Keratinocyte (primary cell): Measurements from ENCODE around the gene SLC38A6. TPM values are rescaled to one million over a fixed set of nuclear protein-coding genes. Genes with fewer than 3 reads are reported as not detected.

Source experiments
- DNase-seq: peaks from one replicate; pipeline ENCODE4 v3.0.0-alpha.2; 2011; ENCODE audit warnings: low read depth, missing footprints, low spot score
- FAIRE-seq: peaks from 2 replicates; lab custom pipeline; 2011; peaks lifted over from hg19 to GRCh38; lab: Jason Lieb, UNC
- H2AFZ ChIP-seq: 2 replicates; pipeline ENCODE4 v1.6.0; 2012; ENCODE audit warnings: low read length, control low read depth, inconsistent platforms; ENCODE audit not compliant: control insufficient read depth
- H3K27ac ChIP-seq: 2 replicates; pipeline ENCODE4 v1.5.1; 2011; ENCODE audit warnings: low read length; ENCODE audit not compliant: control insufficient read depth, insufficient read depth
- H3K27me3 ChIP-seq: 3 replicates; pipeline ENCODE4 v1.6.0; 2011; ENCODE audit warnings: low read length; ENCODE audit not compliant: control insufficient read depth, insufficient read depth; ENCODE audit errors: extremely low read depth
- H3K36me3 ChIP-seq, 2 experiments: 2 replicates in 1 of 2; 3 replicates in 1 of 2; pipeline ENCODE4 v1.5.1; 2011; ENCODE audit warnings: low read length in 2 of 2, mild to moderate bottlenecking in 1 of 2; ENCODE audit not compliant: control insufficient read depth in 2 of 2, insufficient read depth in 2 of 2; ENCODE audit errors: extremely low read depth in 1 of 2
- H3K4me1 ChIP-seq: 3 replicates; pipeline ENCODE4 v1.5.1; 2011; ENCODE audit warnings: low read length; ENCODE audit not compliant: control insufficient read depth, insufficient read depth; ENCODE audit errors: extremely low read depth
- H3K4me2 ChIP-seq: 3 replicates; pipeline ENCODE4 v1.6.0; 2011; ENCODE audit warnings: low read depth, low read length; ENCODE audit not compliant: control insufficient read depth, insufficient read depth; ENCODE audit errors: extremely low read depth
- H3K4me3 ChIP-seq, 3 experiments: fragments of 200-600 bp in 1 of 3; sonication (generic) in 1 of 3; 2 replicates in 2 of 3; 3 replicates in 1 of 3; pipeline ENCODE4 v1.5.1; 2011 to 2016; ENCODE audit warnings: low read length in 3 of 3, mild to moderate bottlenecking in 3 of 3, control low read depth in 2 of 3, inconsistent platforms in 1 of 3, low read depth in 1 of 3, mixed read lengths in 1 of 3, mixed run types in 1 of 3, moderate library complexity in 1 of 3; ENCODE audit not compliant: control insufficient read depth in 2 of 3, insufficient read depth in 2 of 3; ENCODE audit errors: extremely low read depth in 1 of 3
- H3K79me2 ChIP-seq: 2 replicates; pipeline ENCODE4 v1.6.0; 2012; ENCODE audit warnings: low read length; ENCODE audit not compliant: control insufficient read depth, insufficient read depth
- H3K9ac ChIP-seq: 3 replicates; pipeline ENCODE4 v1.6.0; 2011; ENCODE audit warnings: low read length; ENCODE audit not compliant: control insufficient read depth, insufficient read depth; ENCODE audit errors: extremely low read depth
- H3K9me1 ChIP-seq: 3 replicates; pipeline ENCODE4 v1.6.0; 2011; ENCODE audit warnings: low read length; ENCODE audit not compliant: control insufficient read depth, insufficient read depth; ENCODE audit errors: extremely low read depth
- H3K9me3 ChIP-seq: 2 replicates; pipeline ENCODE4 v1.5.1; 2012; ENCODE audit warnings: low read depth, low read length; ENCODE audit not compliant: control insufficient read depth
- H4K20me1 ChIP-seq: 3 replicates; pipeline ENCODE4 v1.6.0; 2011; ENCODE audit warnings: low read length; ENCODE audit not compliant: control insufficient read depth, insufficient read depth; ENCODE audit errors: extremely low read depth
- CTCF ChIP-seq, 3 experiments: IDR thresholded peaks in 1 of 3; conservative IDR thresholded peaks in 1 of 3; optimal IDR thresholded peaks in 1 of 3; 2 replicates in 2 of 3; 3 replicates in 1 of 3; pipeline versions ENCODE3 to v1.5.1; 2011; ENCODE audit warnings: low read length in 3 of 3, mild to moderate bottlenecking in 3 of 3, moderate library complexity in 2 of 3, control low read depth in 1 of 3, inconsistent platforms in 1 of 3; ENCODE audit not compliant: insufficient read depth in 2 of 3; ENCODE audit errors: extremely low read depth in 1 of 3
- EZH2 ChIP-seq: IDR thresholded peaks from one replicate; pipeline ENCODE4 v1.6.1; 2012; ENCODE audit warnings: inconsistent platforms, mild to moderate bottlenecking, low read length, moderate library complexity
- dilution Hi-C: fragments of 300-500 bp; cut with MboI; formaldehyde crosslinking; loops from one replicate; pipeline ENCODE4 v1.7.0; 2020; ENCODE audit warnings: low sequenced_read_pairs; ENCODE audit not compliant: extremely low pct_ligation_motif_present
- polyA plus RNA-seq, 5 experiments: library from polyadenylated mRNA; depleted of rRNA in 3 of 5; stranded (reverse) in 3 of 5; stranded (forward) in 1 of 5; unstranded in 1 of 5; fragments of >200 nt; gene quantifications; 1 replicate in 1 of 5; 2 replicates in 3 of 5; 3 replicates in 1 of 5; pipeline versions ENCODE4 v1.2.1 to v1.2.3, GENCODE V29; 2011 to 2012; ENCODE audit warnings: missing spikeins in 2 of 5, low read depth in 1 of 5, low replicate concordance in 1 of 5

The SLC38A6 gene
- polyA plus RNA-seq, 1 donor (not counting 4 experiments of a cell fraction or from before 2014, with no cell fraction given) = 15.7 TPM

- Histone ChIP-seq H3K4me2 (no peak overlapping the region), H3K9ac (no peak overlapping the region), H2AFZ (no peak overlapping the region), H3K4me1 (no peaks in the 10 kb centered on the region), H3K4me3 (no peak overlapping the region), H4K20me1 (no peaks in the 10 kb centered on the region), H3K79me2 (no peaks in the 10 kb centered on the region), H3K36me3 (peaks cover 0 to 4% of the 10 kb centered on the region in 2 experiments), H3K27me3 (no peaks in the 10 kb centered on the region), H3K9me1 (no peaks in the 10 kb centered on the region), H3K9me3 (no peaks in the 10 kb centered on the region), H3K27ac (no peak overlapping the region)
- no peak for DNase-seq
- FAIRE-seq = no peak
- dilution Hi-C loops = no loop called here
- no peak for TF ChIP-seq CTCF (optimal IDR thresholded peaks at IDR 0.05 in 1 of 3, IDR thresholded peaks at IDR 0.05 in 1 of 3, conservative IDR thresholded peaks at IDR 0.05 in 1 of 3; ENCODE audit: extremely low read depth in 1 of 3, insufficient read depth in 2 of 3, low read length in 3 of 3)
- no peak for TF ChIP-seq EZH2
Measured at GRCh38 chr14:60989599-60989998, 8.6 kb downstream of the SLC38A6 start.

GRCh38 chr14:60998617-60999016, 17.6 kb downstream of the SLC38A6 start:
- FAIRE-seq (no peak), DNase-seq (no peak)
- no peaks in the 10 kb centered on the region for H3K79me2 ChIP-seq
- H3K4me1 ChIP-seq = no peaks in the 10 kb centered on the region
- no peak overlapping the region for H3K9ac ChIP-seq
- H3K27me3 ChIP-seq = no peaks in the 10 kb centered on the region
- no peak overlapping the region for H2AFZ ChIP-seq
- dilution Hi-C loops = no loop called here
- H3K36me3 ChIP-seq = no peaks in the 10 kb centered on the region
- TF ChIP-seq CTCF (optimal IDR thresholded peaks at IDR 0.05 in 1 of 3, IDR thresholded peaks at IDR 0.05 in 1 of 3, conservative IDR thresholded peaks at IDR 0.05 in 1 of 3; ENCODE audit: extremely low read depth in 1 of 3, insufficient read depth in 2 of 3, low read length in 3 of 3) (no peak), EZH2 (no peak)
- H3K4me3 ChIP-seq = no peak overlapping the region
- H3K9me3 ChIP-seq = no peaks in the 10 kb centered on the region
- no peak overlapping the region for H3K4me2 ChIP-seq
- no peak overlapping the region for H3K27ac ChIP-seq
- H3K9me1 ChIP-seq = no peaks in the 10 kb centered on the region
- no peaks in the 10 kb centered on the region for H4K20me1 ChIP-seq
